ENCODE measurements around the gene IGFBPL1.

DNA sequence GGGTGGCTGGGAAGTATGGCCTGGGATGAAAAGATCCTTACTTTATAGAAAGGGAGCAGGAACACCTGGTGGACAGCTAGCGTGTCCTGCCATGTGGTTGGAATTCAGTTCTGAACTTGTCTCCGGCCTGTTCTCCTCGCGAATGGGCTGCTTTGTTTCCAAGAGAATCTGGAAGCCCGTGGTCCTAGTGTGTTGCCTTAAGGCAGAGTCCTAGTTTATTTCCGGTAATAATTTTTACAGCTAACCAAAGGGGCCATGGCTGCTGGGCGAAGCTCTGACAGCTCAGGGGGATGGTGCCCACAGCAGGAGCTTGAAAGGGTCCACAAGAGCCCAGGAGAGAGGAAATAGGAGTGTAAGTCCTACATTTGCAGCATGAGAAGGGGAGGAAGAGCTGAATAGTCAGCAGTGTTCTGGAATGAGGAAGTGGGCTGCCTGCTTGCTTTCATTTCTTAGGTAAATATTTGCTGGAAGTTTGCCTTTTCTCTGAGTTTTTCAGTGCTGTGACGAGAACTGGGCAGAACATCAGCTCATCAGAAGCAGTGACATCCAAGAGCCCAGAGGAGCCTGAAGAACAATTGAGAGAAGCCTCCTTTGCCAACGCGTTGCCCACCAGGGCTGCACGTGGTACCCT, 13.1 kb upstream of the IGFBPL1 start:
- TF ChIP-seq POLR2AphosphoS5 (IDR thresholded peaks at IDR 0.05): peak in 1 of 3 donors; percentile 65
- TF ChIP-seq, protein P1, sequence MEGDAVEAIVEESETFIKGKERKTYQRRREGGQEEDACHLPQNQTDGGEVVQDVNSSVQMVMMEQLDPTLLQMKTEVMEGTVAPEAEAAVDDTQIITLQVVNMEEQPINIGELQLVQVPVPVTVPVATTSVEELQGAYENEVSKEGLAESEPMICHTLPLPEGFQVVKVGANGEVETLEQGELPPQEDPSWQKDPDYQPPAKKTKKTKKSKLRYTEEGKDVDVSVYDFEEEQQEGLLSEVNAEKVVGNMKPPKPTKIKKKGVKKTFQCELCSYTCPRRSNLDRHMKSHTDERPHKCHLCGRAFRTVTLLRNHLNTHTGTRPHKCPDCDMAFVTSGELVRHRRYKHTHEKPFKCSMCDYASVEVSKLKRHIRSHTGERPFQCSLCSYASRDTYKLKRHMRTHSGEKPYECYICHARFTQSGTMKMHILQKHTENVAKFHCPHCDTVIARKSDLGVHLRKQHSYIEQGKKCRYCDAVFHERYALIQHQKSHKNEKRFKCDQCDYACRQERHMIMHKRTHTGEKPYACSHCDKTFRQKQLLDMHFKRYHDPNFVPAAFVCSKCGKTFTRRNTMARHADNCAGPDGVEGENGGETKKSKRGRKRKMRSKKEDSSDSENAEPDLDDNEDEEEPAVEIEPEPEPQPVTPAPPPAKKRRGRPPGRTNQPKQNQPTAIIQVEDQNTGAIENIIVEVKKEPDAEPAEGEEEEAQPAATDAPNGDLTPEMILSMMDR (IDR thresholded peaks at IDR 0.05): no peak
- no peak for TF ChIP-seq POLR2A (IDR thresholded peaks at IDR 0.05)

Measured in stomach (tissue), 4 donors.